GM19099 (cell line): ENCODE data around the gene LMTK2.

Experiments
- POLR2A ChIP-seq: IDR thresholded peaks from 3 replicates; pipeline ENCODE4 v1.6.1; 2011; ENCODE audit warnings: low read depth; ENCODE audit not compliant: insufficient read length; ENCODE audit errors: extremely low read depth

The LMTK2 gene

DNA sequence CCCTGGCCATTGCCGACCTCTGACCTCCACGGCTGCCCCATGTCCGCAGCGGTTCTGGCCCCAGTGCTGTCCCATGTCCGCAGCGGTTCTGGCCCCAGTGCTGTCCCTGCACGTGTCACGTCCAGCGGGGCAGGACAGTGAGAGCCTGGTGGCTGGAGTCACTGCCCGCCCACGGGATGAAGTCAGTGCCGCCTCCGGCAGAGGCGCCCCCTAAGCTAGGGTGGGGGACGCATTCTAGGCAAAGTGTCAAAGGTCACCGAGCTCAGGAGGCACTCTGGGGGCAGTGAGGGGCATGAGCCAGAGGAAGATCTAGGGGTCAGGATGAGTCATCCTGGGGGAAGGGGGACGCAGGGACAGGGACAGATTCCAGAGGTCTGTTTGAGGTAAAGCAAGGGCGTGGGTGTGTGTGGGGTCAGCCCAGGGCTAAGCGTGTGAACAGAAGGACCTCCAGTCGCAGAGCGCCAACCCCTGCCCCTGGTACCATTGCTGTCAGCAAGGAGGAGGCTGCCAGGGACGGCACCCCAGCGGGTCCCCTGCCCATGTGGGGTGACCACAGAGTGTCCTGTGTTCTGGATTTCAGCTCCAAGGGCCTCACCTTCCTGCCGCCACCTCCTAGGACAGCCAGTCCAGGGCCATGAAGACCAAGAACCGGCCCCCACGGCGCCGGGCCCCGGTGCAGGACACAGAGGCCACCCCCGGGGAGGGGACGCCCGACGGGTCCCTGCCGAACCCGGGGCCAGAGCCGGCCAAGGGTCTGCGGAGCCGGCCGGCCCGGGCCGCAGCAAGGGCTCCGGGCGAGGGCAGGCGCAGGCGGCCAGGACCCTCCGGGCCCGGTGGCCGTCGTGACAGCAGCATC, 105.2 kb downstream of the LMTK2 start:
- no peak for TF ChIP-seq POLR2A

DNA sequence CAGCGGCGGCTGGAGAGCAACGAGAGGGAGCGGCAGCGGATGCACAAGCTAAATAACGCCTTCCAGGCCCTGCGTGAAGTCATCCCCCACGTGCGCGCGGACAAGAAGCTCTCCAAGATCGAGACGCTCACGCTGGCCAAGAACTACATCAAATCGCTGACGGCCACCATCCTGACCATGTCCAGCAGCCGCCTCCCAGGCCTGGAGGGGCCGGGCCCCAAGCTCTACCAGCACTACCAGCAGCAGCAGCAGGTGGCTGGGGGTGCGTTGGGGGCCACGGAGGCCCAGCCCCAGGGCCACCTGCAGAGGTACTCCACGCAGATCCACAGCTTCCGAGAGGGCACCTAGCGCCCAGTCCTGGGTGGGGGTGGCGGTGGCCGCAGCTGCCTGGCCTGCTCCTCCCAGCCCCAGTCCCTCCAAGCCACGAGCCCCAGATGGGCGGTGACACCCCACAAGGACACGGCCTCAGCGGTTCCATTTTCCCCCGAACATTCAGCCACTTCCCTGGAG, 105.9 kb downstream of the LMTK2 start:
- TF ChIP-seq POLR2A = no peak

DNA sequence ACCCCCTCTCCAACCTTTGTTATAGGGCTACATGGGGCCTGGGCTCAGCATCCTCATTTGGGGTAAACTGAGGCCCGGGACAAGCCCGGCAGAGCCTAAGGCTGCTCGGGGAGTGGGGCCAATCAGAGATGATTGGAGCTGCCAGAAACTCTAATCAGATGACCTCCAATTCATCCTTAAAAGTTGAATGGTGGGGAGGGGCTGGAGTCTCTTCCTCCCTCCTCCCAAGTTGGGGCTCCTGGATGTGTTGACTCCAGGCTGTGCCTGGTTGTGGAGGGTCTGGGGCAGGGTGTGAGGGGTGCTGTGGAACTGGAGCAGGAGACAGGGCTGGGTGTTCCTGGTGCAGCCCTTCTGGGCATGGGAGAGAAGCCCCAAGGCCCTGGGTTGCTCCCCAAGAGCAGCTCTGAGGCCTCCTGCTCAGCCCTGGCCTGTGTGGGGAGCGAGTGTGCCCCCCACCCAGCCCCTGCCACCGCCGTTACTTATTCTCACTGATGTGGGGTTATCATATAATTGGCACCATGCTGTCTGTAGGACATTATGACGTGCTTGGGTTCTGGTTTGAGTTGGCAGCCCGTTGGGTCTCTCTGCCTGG, 106.7 kb downstream of the LMTK2 start:
- no peak for TF ChIP-seq POLR2A

DNA sequence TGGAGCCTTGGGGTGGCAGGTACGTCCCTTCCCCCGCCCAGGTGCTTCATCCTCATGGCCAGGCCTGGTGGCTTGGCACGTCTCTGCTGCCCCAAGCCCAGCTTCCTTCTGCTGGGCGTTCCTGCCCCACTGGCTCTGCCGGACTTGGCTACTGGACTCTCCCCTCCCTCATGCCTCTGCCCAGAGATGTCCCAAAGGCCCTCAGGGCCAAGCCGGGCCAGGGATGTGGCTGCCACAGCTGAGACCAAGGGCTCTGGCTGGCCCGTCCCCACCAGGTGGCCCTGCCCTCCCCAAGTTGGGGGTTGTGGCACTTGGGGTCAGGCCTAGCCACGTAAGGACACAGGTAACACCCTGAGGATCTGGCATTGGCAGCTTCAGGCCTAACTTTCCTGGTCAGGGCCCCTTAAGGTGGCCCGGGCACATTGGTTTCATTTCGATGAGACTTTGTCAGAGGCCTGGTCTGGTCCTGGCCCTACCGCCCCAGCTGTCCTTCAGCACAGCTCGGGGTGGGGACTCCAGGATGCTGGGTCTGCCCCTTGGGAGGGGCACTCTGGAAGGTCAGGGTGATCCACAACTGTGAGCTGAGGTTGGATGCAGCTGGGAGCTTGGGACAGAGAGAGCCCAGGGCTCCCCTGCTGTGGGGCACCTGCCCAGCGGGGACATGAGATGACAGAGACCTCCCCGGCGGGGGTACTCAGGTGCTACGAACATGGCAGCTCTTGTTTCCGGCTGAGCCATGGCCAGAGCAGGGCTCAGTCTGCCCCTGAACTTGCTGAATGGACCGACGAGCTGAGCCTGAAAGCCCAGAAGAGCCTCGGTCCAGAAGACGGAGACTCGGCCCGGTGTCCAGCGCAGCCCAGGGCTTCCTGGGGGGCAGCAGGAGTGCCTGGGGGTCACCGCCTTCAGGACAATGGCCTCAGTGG, 107.5 kb downstream of the LMTK2 start:
- no peak for TF ChIP-seq POLR2A

GRCh38 chr7:98214811-98215321, 108.2 kb downstream of the LMTK2 start:
- no peak for TF ChIP-seq POLR2A

DNA sequence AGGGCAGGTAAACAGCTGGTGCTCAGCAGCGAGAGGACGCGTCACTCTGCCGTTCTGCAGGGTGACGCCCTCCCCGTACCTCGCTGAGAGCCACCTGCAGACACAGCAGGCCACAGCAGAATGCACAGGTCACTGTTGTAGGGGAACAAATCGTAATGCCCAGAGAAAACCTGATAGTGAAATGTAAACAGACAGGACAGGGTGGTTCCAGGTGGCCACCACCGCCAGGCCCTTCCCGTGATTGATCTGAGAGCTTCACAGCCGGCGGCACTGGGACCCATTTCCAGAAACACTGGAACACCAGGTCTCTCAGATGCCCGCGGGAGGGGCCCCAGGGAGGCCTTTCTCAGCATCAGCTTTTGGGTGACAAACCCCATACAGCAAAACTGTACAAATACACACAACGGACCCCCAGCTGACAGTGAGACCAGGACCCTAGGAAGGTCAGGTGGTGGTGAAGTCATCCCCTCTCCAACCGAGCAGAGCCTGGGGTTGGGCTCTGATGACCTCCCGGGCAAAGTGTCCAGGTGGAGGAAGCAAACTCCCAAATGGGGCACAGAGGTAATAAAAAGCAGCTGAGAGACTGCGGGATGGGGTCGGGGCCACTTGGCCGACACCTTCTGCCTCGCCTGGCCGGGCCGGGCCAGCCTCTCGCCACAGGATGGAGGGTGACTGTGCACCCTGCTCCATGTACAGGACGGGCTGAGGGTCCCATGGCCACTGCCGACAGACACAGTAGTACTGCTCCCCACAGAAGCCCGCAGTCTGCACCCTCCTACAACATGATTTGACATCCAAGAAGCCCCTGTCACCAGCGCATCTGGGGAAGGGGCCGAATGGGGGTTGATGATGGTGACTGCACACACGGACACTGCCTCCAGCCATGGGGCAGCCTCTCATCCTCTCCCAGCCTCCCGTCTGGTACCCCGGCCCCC, 109.2 kb downstream of the LMTK2 start:
- no peak for TF ChIP-seq POLR2A

DNA sequence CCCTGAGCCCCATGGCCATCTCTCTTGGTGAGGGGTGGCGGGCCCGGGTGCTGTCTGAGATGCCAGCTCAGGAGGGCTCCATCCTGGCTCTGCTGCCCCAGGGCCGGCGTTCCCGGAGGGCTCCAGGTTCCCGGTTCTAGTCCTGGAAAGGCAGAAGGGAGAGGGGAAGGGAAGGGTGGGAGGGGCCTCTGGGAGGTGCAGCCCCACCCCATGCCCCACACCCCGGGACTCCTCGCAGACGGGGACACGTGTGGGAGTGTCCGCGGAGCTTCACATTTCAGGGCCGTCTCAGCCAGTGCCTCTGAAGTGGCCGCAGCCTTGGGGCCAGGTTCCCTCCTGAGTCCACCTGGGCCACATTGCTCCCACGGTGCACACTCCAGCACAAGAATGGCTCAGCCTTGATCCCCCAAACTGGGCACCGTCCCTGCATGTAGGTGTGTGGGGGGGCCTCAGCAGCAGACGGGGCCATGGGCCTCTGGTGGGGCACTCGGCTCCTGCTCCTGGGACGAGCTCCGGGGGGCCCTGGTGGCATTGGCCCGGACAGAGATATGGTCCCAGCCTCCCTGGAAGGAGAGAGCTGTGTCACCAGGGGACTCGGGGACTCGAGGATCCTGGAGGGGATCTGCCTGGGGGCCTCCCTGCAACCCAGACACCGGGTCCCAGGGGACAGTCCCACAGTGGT, 110.4 kb downstream of the LMTK2 start:
- TF ChIP-seq POLR2A = no peak

DNA sequence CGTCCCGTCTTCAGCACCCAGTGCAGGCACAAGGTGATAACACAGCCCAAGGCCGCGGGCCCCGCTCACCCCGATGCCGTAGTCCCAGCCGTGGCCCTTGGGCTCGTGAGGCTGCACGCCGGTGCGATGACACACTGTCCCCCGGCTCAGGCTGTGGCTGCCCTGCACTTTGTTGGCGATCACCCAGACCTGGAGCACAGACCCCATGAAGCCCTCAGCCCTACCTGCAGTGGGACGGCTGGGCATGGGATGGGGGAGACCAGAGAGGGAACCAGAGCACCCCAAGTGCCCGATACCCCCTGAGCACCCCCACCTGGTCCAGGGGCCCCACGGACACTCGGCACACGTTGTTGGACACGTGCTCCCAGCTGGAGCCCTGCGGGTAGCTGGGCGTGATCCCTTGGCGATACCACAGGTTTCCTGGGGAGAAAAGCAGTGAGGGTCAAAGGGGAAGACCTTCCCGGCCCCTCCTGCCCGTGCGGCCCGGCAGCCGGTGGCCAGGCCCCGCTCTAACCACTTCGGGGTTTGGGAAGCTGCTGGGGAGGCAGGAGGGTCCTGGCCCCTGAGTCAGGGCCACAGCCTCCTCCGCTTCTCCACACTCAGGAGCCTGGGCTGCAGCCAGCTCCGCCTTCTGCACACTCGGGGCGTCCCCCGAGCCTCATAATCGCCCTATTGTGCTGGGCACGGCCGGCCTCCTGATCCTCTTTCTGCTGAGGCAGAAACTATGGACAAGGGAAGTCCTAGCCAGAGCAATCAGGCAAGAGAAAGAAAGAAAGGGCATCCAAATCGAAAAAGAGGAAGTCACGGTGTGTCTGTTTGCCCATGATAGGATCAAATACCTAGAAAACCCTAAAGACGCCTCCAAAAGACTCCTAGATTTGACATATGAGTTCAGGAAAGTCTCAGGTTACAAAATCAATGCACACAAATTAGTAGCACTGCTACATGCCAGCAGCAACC, 111.2 kb downstream of the LMTK2 start:
- TF ChIP-seq POLR2A = no peak

DNA sequence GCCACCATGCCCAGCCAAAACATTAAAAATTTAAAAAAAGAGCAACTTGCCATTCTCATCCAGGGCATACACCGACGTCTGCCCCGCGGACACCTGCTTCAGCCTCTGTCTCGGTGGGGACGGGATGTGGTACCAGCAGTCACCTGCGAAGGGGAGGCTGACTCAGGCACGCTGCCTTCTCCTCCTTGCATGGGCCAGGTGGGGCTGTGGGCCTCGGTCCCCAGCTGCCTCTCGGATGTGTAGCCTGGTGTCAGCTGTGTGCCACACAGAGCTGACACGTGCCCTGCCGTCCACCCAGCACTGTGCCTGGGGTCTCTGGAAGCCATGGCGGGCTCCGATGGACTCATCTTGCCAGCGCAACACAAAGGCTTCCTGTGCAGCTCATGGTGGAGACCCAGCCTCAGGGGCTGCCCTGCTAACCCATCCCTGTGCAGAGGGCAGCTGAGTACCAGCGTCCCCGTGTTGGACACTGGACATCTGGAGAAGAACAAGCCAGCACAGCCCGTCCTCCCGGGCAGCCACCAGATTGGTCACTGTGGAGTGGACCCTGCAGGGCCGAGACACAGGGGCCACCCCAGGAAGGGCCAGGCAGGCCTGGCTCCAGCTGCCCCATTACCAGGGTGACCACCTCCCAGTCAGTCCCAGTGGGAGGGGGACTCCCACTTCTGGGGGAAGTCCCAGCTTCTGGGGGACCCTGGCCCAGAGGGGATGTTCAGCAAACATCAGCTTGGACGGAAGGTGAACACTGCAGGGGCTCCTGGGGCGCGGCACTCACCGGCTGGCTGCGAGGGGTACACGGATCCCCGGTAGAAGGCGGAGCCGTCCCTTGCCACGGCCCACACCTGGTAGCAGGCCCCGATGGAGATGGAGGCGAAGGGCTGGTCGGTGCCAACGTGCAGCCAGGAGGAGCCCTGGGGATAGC, 115.2 kb downstream of the LMTK2 start:
- no peak for TF ChIP-seq POLR2A

DNA sequence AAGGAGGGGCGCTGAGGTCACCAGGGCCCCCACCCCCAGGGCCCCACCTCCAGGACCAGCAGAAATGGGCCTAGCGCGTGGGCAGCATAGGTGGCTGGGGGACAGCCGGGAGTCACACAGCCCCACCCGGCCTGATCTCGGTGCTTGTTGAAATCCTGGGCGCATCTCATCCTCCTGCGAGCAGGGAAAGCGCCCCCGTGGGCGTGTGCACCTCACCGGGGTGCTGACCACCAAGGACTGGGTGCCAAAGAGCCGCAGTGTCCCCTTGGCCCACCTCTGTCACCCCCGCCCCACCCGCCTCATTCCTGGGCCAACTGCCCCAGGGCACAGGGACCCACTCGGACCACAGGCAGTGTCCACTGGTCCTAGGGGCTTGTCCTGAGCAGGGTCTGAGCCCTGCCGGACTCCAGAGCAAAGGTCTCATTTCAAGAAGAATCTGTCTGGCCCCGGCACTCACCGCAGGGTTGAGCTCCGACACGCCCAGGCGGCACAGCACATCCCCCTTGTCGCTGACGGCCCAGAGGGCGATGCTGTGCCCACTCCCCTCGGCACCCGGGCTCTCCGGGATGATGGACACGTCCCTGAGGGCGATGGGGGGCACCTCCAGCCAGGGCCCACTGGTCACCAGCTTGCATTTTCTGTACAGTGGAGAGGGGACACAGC, 116.0 kb downstream of the LMTK2 start:
- no peak for TF ChIP-seq POLR2A

DNA sequence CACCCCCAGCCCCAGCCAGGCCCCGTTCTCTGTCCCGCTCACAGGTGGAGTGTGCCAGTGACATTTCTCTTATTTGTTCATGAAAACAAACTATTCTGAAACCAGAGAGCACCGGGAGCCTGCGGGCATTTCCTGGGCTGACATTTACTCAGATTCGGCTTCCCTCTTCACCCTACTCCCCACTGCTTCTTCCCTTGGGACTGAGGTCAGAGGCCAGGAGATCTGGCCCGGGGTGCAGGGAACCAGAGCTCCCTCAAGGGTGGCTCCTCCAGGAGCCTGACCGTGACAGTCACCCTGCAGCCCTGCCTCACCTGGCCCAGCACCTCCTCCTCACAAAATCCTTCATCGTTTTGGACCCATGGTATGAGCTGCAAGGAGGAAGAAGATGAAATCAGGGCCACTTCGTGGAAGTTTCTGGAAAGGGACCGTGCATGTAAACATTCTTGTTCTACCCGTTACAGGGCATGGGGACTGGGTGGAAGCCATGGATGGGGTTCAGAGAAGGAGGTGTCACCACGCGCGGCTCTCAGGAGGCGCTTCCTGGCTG, 116.8 kb downstream of the LMTK2 start:
- no peak for TF ChIP-seq POLR2A
